Esophagus muscularis mucosa (tissue), 4 donors: Measurements from ENCODE around the gene RPGRIP1L. TPM values are rescaled to one million over a fixed set of nuclear protein-coding genes. Genes with fewer than 3 reads are reported as not detected.

Source experiments
- DNase-seq: peaks from one replicate; pipeline ENCODE4 v3.0.0-alpha.2; 2017; ENCODE audit errors: extremely low spot score
- H3K27ac ChIP-seq, 4 donors: fragments of 200-600 bp; sonication (generic); replicated peaks in 1 of 4; 1 replicate in 3 of 4; 2 replicates in 1 of 4; pipeline ENCODE4 v1.5.1; 2016 to 2019; ENCODE audit warnings: mild to moderate bottlenecking in 1 of 4
- H3K27me3 ChIP-seq, 4 donors: fragments of 200-600 bp; sonication (generic); one replicate each; pipeline versions ENCODE4 v1.5.1 to v1.6.0; 2016 to 2019
- H3K36me3 ChIP-seq, 4 donors: fragments of 200-600 bp; sonication (generic); one replicate each; pipeline ENCODE4 v1.5.1; 2016 to 2019
- H3K4me1 ChIP-seq, 4 donors: fragments of 200-600 bp; sonication (generic); one replicate each; pipeline ENCODE4 v1.5.1; 2016 to 2019
- H3K4me3 ChIP-seq, 4 donors: fragments of 200-600 bp; sonication (generic); 1 replicate in 2 of 4; 2 replicates in 2 of 4; pipeline ENCODE4 v1.5.1; 2016 to 2019; ENCODE audit warnings: mild to moderate bottlenecking in 4 of 4, moderate library complexity in 1 of 4
- H3K9me3 ChIP-seq, 4 donors: fragments of 200-600 bp; sonication (generic); 1 replicate in 3 of 4; 2 replicates in 1 of 4; pipeline ENCODE4 v1.5.1; 2016 to 2019
- EP300 ChIP-seq: sonication (generic); formaldehyde crosslinking; IDR thresholded peaks from one replicate; pipeline ENCODE4 v1.6.1; 2017; ENCODE audit warnings: antibody characterized with exemption
- POLR2A ChIP-seq: fragments of 450-650 bp; IDR thresholded peaks from one replicate; pipeline ENCODE4 v1.6.1; 2017; ENCODE audit warnings: antibody characterized with exemption, moderate library complexity, mild to moderate bottlenecking, low read depth
- POLR2AphosphoS5 ChIP-seq, 2 donors: sonication (generic); formaldehyde crosslinking; IDR thresholded peaks; one replicate each; pipeline ENCODE4 v1.6.1; 2017; ENCODE audit warnings: antibody characterized with exemption in 2 of 2
- WGBS: methylation state at CpG from one replicate; pipeline ENCODE4 v1.1.5; 2018; 5-methylcytosine and 5-hydroxymethylcytosine counted together
- intact Hi-C: fragments of 100-400 bp; cut with DNase I; formaldehyde crosslinking; loops from one replicate; pipeline ENCODE4 v1.15.1; 2023
- total RNA-seq, 4 donors: library from RNA; depleted of rRNA; stranded (reverse); fragments of >200 nt; gene quantifications; one replicate each; pipeline versions ENCODE4 v1.1.0 to v1.2.1, GENCODE V29; 2016
- TF ChIP-seq, protein P1 (sequence below), 3 experiments: fragments of 200-600 bp in 2 of 3; fragments of 450-650 bp in 1 of 3; sonication (generic) in 2 of 3; IDR thresholded peaks; one replicate each; pipeline ENCODE4 v1.5.1; 2017 to 2019; ENCODE audit warnings: antibody characterized with exemption in 3 of 3, mild to moderate bottlenecking in 2 of 3, moderate library complexity in 1 of 3

RPGRIP1L gene
- total RNA-seq, 4 donors from 2014 or later, result 2.3 to 4.3 (median 4.0) TPM

DNA sequence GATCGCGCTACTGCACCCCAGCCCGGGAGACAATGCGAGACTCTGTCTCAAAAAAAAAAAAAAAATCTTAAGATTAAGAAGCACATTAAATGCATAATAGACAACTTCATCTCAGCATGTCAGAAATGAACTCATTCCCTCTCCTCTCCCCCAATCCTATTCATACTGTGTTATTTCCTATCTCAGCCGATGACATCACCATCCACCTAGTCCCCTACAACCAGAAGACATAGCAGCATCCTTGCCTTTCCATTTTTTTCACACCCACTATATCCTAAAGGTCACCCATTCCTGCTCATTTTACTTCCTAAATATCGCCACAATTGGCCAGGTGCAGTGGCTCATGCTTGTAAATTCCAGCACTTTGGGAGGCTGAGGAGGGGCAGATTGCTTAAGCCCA, 81.3 kb downstream of the RPGRIP1L start:
- intact Hi-C loops, result no loop called here
- Histone ChIP-seq H3K27ac (no peak overlapping the region), H3K36me3 (no peaks in the 10 kb centered on the region), H3K4me3 (no peak overlapping the region), H3K4me1 (no peaks in the 10 kb centered on the region), H3K27me3 (no peaks in the 10 kb centered on the region), H3K9me3 (no peaks in the 10 kb centered on the region)
- WGBS, result 95% methylated on average over 6 of the region's 6 CpGs
- TF ChIP-seq, protein P1, sequence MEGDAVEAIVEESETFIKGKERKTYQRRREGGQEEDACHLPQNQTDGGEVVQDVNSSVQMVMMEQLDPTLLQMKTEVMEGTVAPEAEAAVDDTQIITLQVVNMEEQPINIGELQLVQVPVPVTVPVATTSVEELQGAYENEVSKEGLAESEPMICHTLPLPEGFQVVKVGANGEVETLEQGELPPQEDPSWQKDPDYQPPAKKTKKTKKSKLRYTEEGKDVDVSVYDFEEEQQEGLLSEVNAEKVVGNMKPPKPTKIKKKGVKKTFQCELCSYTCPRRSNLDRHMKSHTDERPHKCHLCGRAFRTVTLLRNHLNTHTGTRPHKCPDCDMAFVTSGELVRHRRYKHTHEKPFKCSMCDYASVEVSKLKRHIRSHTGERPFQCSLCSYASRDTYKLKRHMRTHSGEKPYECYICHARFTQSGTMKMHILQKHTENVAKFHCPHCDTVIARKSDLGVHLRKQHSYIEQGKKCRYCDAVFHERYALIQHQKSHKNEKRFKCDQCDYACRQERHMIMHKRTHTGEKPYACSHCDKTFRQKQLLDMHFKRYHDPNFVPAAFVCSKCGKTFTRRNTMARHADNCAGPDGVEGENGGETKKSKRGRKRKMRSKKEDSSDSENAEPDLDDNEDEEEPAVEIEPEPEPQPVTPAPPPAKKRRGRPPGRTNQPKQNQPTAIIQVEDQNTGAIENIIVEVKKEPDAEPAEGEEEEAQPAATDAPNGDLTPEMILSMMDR (IDR thresholded peaks at IDR 0.05), result no peak
- TF ChIP-seq EP300 (no peak), POLR2A (no peak), POLR2AphosphoS5 (IDR thresholded peaks at IDR 0.05) (no peak)
- DNase-seq, result no peak

DNA sequence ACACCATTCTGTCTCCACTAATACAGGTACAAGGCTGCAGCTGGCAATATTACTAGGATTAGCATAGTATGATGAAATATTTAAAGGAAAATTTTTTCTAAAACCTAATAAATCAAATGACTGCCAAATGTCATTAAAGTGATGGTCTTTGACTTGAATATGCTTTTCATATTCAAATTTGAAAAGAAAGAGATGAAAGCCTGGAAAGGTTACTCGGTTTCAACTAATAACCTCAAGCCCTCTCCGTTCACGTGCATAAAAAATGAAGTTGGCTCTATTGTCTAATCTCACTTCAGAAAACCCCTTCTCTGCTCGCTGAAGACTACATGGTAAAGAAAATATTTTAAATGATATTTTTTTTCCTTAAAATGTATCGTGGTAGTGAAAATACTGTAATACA, 83.2 kb downstream of the RPGRIP1L start:
- no peak for TF ChIP-seq EP300
- no peak for TF ChIP-seq POLR2A
- TF ChIP-seq POLR2AphosphoS5 (IDR thresholded peaks at IDR 0.05), result no peak
- TF ChIP-seq, protein P1 (IDR thresholded peaks at IDR 0.05), result no peak
- no peak for DNase-seq
- H3K4me3 ChIP-seq, result no peak overlapping the region
- H3K27ac ChIP-seq, result no peak overlapping the region
- no peaks in the 10 kb centered on the region for H3K27me3 ChIP-seq
- H3K36me3 ChIP-seq, result no peaks in the 10 kb centered on the region
- intact Hi-C loops, result no loop called here
- 97% methylated on average over 5 of the region's 5 CpGs for WGBS
- no peaks in the 10 kb centered on the region for H3K4me1 ChIP-seq
- H3K9me3 ChIP-seq, result no peaks in the 10 kb centered on the region

DNA sequence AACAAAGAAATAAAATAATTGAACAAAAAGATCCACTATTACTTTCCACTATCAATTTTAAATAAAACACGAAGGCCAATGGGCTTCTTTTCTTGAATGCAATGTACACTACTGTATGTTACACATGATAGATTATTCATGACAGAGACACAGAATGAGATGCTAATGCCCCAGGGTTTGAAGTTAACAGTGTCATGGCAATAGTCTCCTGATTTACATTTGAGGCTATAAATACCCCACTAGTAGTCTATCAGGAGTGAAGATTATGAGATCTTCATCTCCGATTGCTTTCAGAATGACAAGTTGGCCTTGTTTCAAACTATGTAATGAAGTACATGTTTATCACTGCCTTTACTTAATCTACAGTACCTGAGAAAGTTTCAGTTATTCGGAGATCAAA, 84.4 kb downstream of the RPGRIP1L start:
- Histone ChIP-seq H3K4me1 (no peaks in the 10 kb centered on the region), H3K36me3 (no peaks in the 10 kb centered on the region), H3K27me3 (no peaks in the 10 kb centered on the region), H3K4me3 (no peak overlapping the region), H3K9me3 (no peaks in the 10 kb centered on the region), H3K27ac (no peak overlapping the region)
- no peak for DNase-seq
- 93% methylated on average over 3 of the region's 3 CpGs for WGBS
- intact Hi-C loops, result no loop called here
- TF ChIP-seq POLR2AphosphoS5 (IDR thresholded peaks at IDR 0.05) (no peak), POLR2A (no peak), EP300 (no peak)
- TF ChIP-seq, protein P1 (IDR thresholded peaks at IDR 0.05), result no peak

DNA sequence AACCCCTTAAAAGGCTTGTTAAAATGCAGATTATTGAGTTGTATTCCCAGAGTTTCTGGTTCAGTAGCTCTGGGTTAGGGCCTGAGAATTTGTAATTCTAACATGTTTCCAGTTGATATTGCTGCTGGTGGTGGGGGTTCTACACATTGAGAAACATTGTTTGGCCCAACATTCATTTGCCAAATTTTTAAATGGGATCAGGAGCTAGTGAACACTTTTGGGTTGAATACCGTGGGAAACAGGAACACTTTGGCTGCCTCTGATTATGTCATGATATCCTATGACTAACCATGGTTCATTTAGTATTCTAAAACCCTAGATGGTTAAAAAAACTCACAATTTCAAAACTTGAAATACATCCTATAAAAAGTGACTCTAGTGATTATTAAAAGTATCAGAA, 89.3 kb downstream of the RPGRIP1L start:
- Histone ChIP-seq H3K4me1 (no peaks in the 10 kb centered on the region), H3K9me3 (no peaks in the 10 kb centered on the region), H3K4me3 (no peak overlapping the region), H3K36me3 (peaks cover 0 to 5% (median 0%) of the 10 kb centered on the region in 4 donors), H3K27ac (no peak overlapping the region), H3K27me3 (no peaks in the 10 kb centered on the region)
- intact Hi-C loops, result no loop called here
- DNase-seq, result no peak
- TF ChIP-seq POLR2A, result no peak
- no peak for TF ChIP-seq POLR2AphosphoS5 (IDR thresholded peaks at IDR 0.05)
- TF ChIP-seq, protein P1 (IDR thresholded peaks at IDR 0.05), result no peak
- TF ChIP-seq EP300, result no peak
- 78% methylated on average over 1 of the region's 1 CpG for WGBS

DNA sequence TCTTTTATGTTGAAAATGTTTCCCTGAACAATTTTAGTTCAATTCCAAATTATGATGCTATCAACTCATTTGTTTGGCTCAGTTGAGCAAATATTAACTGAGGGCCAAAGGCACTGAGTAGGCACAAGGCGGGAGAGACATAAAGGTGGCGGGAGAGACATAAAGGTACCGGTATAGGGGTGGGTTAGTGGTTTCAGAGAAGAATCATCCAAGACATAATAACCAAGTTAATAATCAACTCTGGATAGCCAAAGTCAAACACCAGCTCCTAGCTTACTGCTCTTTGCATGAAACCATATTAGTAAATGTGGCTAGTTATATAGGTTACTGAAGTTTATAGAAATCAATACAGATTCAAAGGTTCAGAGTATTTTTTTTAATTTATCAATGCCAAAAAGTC, 91.7 kb downstream of the RPGRIP1L start:
- Histone ChIP-seq H3K27me3 (no peaks in the 10 kb centered on the region), H3K4me3 (no peak overlapping the region), H3K9me3 (no peaks in the 10 kb centered on the region), H3K36me3 (peaks cover 0 to 5% (median 0%) of the 10 kb centered on the region in 4 donors), H3K27ac (no peak overlapping the region), H3K4me1 (no peaks in the 10 kb centered on the region)
- TF ChIP-seq EP300 (no peak), POLR2A (no peak), POLR2AphosphoS5 (IDR thresholded peaks at IDR 0.05) (no peak)
- TF ChIP-seq, protein P1 (IDR thresholded peaks at IDR 0.05), result no peak
- DNase-seq, result no peak
- WGBS, result 98% methylated on average over 3 of the region's 3 CpGs
- intact Hi-C loops, result no loop called here
